ENCODE data around the gene LRRC4C. TPM values are rescaled to one million over a fixed set of nuclear protein-coding genes. Genes with fewer than 3 reads are reported as not detected.

Gene LRRC4C
- total and polyA plus RNA-seq, 2 donors (not counting 1 experiment from before 2014, with no cell fraction given): under 0.01 to 0.02 TPM

GRCh38 chr11:40354121-40354520, 1105.3 kb downstream of the LRRC4C start:
- Histone ChIP-seq H3K4me3 (replicated peaks in 1 of 4; ENCODE audit: control extremely low read depth in 1 of 4, insufficient read depth in 1 of 4, low read depth in 3 of 4, low read length in 4 of 4) (no peak overlapping the region), H4K20me1 (ENCODE audit: control insufficient read depth, extremely low read depth, insufficient read depth, low read length) (no peaks in the 10 kb centered on the region), H3K4me2 (ENCODE audit: extremely low read depth, insufficient read depth, low read length) (no peak overlapping the region), H2AFZ (ENCODE audit: low read length) (no peak overlapping the region), H3K9me3 (ENCODE audit: control insufficient read depth, insufficient read depth, low read depth, low read length) (no peaks in the 10 kb centered on the region), H3K27ac (ENCODE audit: insufficient read depth, low read length) (no peak overlapping the region), H3K27me3 (ENCODE audit: control insufficient read depth, insufficient read depth, low read length) (no peaks in the 10 kb centered on the region), H3K9ac (ENCODE audit: insufficient read depth, low read length) (no peak overlapping the region), H3K4me1 (ENCODE audit: control insufficient read depth, extremely low read depth, insufficient read depth, low read length) (no peaks in the 10 kb centered on the region), H3K79me2 (ENCODE audit: control insufficient read depth, insufficient read depth, low read length) (no peaks in the 10 kb centered on the region), H3K36me3 (ENCODE audit: control insufficient read depth, insufficient read depth, low read length) (no peaks in the 10 kb centered on the region)
- no peak for DNase-seq (ENCODE audit: low read depth in 2 of 2)
- TF ChIP-seq CTCF (conservative IDR thresholded peaks at IDR 0.05 in 1 of 2, IDR thresholded peaks at IDR 0.05 in 1 of 2; ENCODE audit: low read depth in 1 of 2, low read length in 2 of 2) (no peak), EZH2 (IDR thresholded peaks at IDR 0.05; ENCODE audit: low read length, missing control alignments) (no peak)

- Histone ChIP-seq H3K4me3 (replicated peaks in 1 of 4; ENCODE audit: control extremely low read depth in 1 of 4, insufficient read depth in 1 of 4, low read depth in 3 of 4, low read length in 4 of 4) (no peak overlapping the region), H3K27me3 (ENCODE audit: control insufficient read depth, insufficient read depth, low read length) (no peaks in the 10 kb centered on the region), H3K4me1 (ENCODE audit: control insufficient read depth, extremely low read depth, insufficient read depth, low read length) (no peaks in the 10 kb centered on the region), H3K9me3 (ENCODE audit: control insufficient read depth, insufficient read depth, low read depth, low read length) (no peaks in the 10 kb centered on the region), H3K27ac (ENCODE audit: insufficient read depth, low read length) (no peak overlapping the region), H3K4me2 (ENCODE audit: extremely low read depth, insufficient read depth, low read length) (no peak overlapping the region), H4K20me1 (ENCODE audit: control insufficient read depth, extremely low read depth, insufficient read depth, low read length) (no peaks in the 10 kb centered on the region), H2AFZ (ENCODE audit: low read length) (no peak overlapping the region), H3K79me2 (ENCODE audit: control insufficient read depth, insufficient read depth, low read length) (no peaks in the 10 kb centered on the region), H3K9ac (ENCODE audit: insufficient read depth, low read length) (no peak overlapping the region), H3K36me3 (ENCODE audit: control insufficient read depth, insufficient read depth, low read length) (no peaks in the 10 kb centered on the region)
- no peak for TF ChIP-seq CTCF (conservative IDR thresholded peaks at IDR 0.05 in 1 of 2, IDR thresholded peaks at IDR 0.05 in 1 of 2; ENCODE audit: low read depth in 1 of 2, low read length in 2 of 2)
- TF ChIP-seq EZH2 (IDR thresholded peaks at IDR 0.05; ENCODE audit: low read length, missing control alignments): no peak
- DNase-seq (ENCODE audit: low read depth in 2 of 2): no peak
Measured at GRCh38 chr11:40340911-40341310, 1118.5 kb downstream of the LRRC4C start.

GRCh38 chr11:40338739-40339138, 1120.7 kb downstream of the LRRC4C start:
- Histone ChIP-seq H3K9me3 (ENCODE audit: control insufficient read depth, insufficient read depth, low read depth, low read length) (no peaks in the 10 kb centered on the region), H3K4me1 (ENCODE audit: control insufficient read depth, extremely low read depth, insufficient read depth, low read length) (no peaks in the 10 kb centered on the region), H3K4me2 (ENCODE audit: extremely low read depth, insufficient read depth, low read length) (peak overlapping the region; percentile 63), H3K79me2 (ENCODE audit: control insufficient read depth, insufficient read depth, low read length) (no peaks in the 10 kb centered on the region), H3K9ac (ENCODE audit: insufficient read depth, low read length) (no peak overlapping the region), H3K36me3 (ENCODE audit: control insufficient read depth, insufficient read depth, low read length) (no peaks in the 10 kb centered on the region), H4K20me1 (ENCODE audit: control insufficient read depth, extremely low read depth, insufficient read depth, low read length) (no peaks in the 10 kb centered on the region), H3K27ac (ENCODE audit: insufficient read depth, low read length) (no peak overlapping the region), H3K27me3 (ENCODE audit: control insufficient read depth, insufficient read depth, low read length) (no peaks in the 10 kb centered on the region), H3K4me3 (replicated peaks in 1 of 4; ENCODE audit: control extremely low read depth in 1 of 4, insufficient read depth in 1 of 4, low read depth in 3 of 4, low read length in 4 of 4) (no peak overlapping the region), H2AFZ (ENCODE audit: low read length) (peak overlapping the region; percentile 85)
- DNase-seq (ENCODE audit: low read depth in 2 of 2): peak; percentile 52 to 74
- peak in 1 of 2 donors; percentile 5 for TF ChIP-seq CTCF (conservative IDR thresholded peaks at IDR 0.05 in 1 of 2, IDR thresholded peaks at IDR 0.05 in 1 of 2; ENCODE audit: low read depth in 1 of 2, low read length in 2 of 2)
- TF ChIP-seq EZH2 (IDR thresholded peaks at IDR 0.05; ENCODE audit: low read length, missing control alignments): no peak

All from fibroblast of lung (primary cell).